KBM-7 (cell line): ENCODE results near the gene ARID5A.

Source experiments
- DNase-seq: peaks from one replicate; pipeline ENCODE4 v3.0.0-alpha.2; 2015
- in situ Hi-C: fragments of 300-500 bp; cut with MboI; formaldehyde crosslinking; loops from 2 replicates; pipeline ENCODE4 v1.14.3; 2020; ENCODE audit warnings: low sequenced_read_pairs, low pct_unique_long_range_greater_than_20kb, mixed read lengths

The ARID5A gene

GRCh38 chr2:96525211-96525507 lies 11.4 kb upstream of the ARID5A start:
- in situ Hi-C loops, result no loop called here
- no peak for DNase-seq

GRCh38 chr2:96526101-96526591 lies 10.4 kb upstream of the ARID5A start:
- in situ Hi-C loops, result no loop called here
- DNase-seq, result no peak

- in situ Hi-C loops, result no loop called here
- DNase-seq, result no peak
Measured at GRCh38 chr2:96526615-96527285, 9.8 kb upstream of the ARID5A start.

GRCh38 chr2:96527286-96528005 lies 9.1 kb upstream of the ARID5A start:
- DNase-seq, result no peak
- in situ Hi-C loops, result no loop called here

- in situ Hi-C loops, result no loop called here
- DNase-seq, result peak; percentile 56
Measured at GRCh38 chr2:96528006-96528699, 8.4 kb upstream of the ARID5A start.

- in situ Hi-C loops, result no loop called here
- no peak for DNase-seq
Measured at GRCh38 chr2:96528700-96529375, 7.7 kb upstream of the ARID5A start.

GRCh38 chr2:96529376-96530143 lies 7.0 kb upstream of the ARID5A start:
- in situ Hi-C loops, result no loop called here
- no peak for DNase-seq

GRCh38 chr2:96530144-96530430 lies 6.5 kb upstream of the ARID5A start:
- in situ Hi-C loops, result no loop called here

GRCh38 chr2:96530474-96531357 lies 5.8 kb upstream of the ARID5A start:
- in situ Hi-C loops, result no loop called here
- DNase-seq, result no peak

More at GRCh38 chr2:96530144-96530430, 6.5 kb upstream of the ARID5A start:
- DNase-seq, result no peak

GRCh38 chr2:96531366-96531765 lies 5.2 kb upstream of the ARID5A start:
- in situ Hi-C loops, result no loop called here
- no peak for DNase-seq

- in situ Hi-C loops, result no loop called here
- DNase-seq, result peak; percentile 97
Measured at GRCh38 chr2:96531872-96532505, 4.6 kb upstream of the ARID5A start.

- in situ Hi-C loops, result no loop called here
- no peak for DNase-seq
Measured at GRCh38 chr2:96532641-96533291, 3.8 kb upstream of the ARID5A start.

GRCh38 chr2:96533292-96534073 lies 3.1 kb upstream of the ARID5A start:
- DNase-seq, result peak; percentile 52
- in situ Hi-C loops, result no loop called here

GRCh38 chr2:96534141-96534540 lies 2.4 kb upstream of the ARID5A start:
- in situ Hi-C loops, result no loop called here
- no peak for DNase-seq

GRCh38 chr2:96534701-96535181 lies 1.8 kb upstream of the ARID5A start:
- no peak for DNase-seq
- in situ Hi-C loops, result no loop called here

GRCh38 chr2:96535331-96535730 lies 1.2 kb upstream of the ARID5A start:
- DNase-seq, result no peak
- in situ Hi-C loops, result no loop called here
